A673 (cell line): ENCODE data around the gene SNTB2. TPM values are rescaled to one million over a fixed set of nuclear protein-coding genes. Genes with fewer than 3 reads are reported as not detected.

ENCODE experiments used
- BruUV-seq: library from RNA; stranded (reverse); fragments of 400-500 nt; replicated peaks from 2 replicates; lab custom pipeline; 2021; lab: Mats Ljungman, UMichigan
- CTCF ChIA-PET: fragments of 300-600 bp; sonication (Branson Sonifier 250); formaldehyde crosslinking; loops from one replicate; lab custom pipeline; 2022; ENCODE audit warnings: antibody characterized with exemption; lab: Charles Lee
- POLR2A ChIA-PET: fragments of 300-600 bp; sonication (Branson Sonifier 250); formaldehyde crosslinking; loops from one replicate; lab custom pipeline; 2022; ENCODE audit warnings: antibody characterized with exemption; ENCODE audit not compliant: low non-redundant PET; lab: Charles Lee
- DNase-seq: peaks from one replicate; pipeline ENCODE4 v3.0.0-alpha.2; 2015; ENCODE audit warnings: low spot score
- H3K27ac ChIP-seq: fragments of 200-600 bp; sonication (generic); 2 replicates; pipeline ENCODE4 v1.5.1; 2016; ENCODE audit warnings: mixed run types, low read depth, mild to moderate bottlenecking, mixed read lengths, antibody characterized with exemption, low read length; ENCODE audit not compliant: poor library complexity, severe bottlenecking
- H3K27me3 ChIP-seq: fragments of 200-600 bp; sonication (generic); replicated peaks from 2 replicates; pipeline ENCODE4 v1.6.1; 2017; ENCODE audit warnings: mixed run types, low read depth, mild to moderate bottlenecking, mixed read lengths, antibody characterized with exemption, low read length; ENCODE audit not compliant: insufficient read depth, poor library complexity
- H3K36me3 ChIP-seq: fragments of 200-600 bp; sonication (generic); 2 replicates; pipeline ENCODE4 v1.6.1; 2016; ENCODE audit warnings: mixed run types, mild to moderate bottlenecking, mixed read lengths, antibody characterized with exemption, low read length; ENCODE audit not compliant: insufficient read depth, poor library complexity, severe bottlenecking
- H3K4me1 ChIP-seq: fragments of 200-600 bp; sonication (generic); 2 replicates; pipeline ENCODE4 v1.6.1; 2017; ENCODE audit warnings: mixed run types, mild to moderate bottlenecking, mixed read lengths, antibody characterized with exemption, low read length; ENCODE audit not compliant: insufficient read depth, poor library complexity, severe bottlenecking
- H3K4me3 ChIP-seq: fragments of 200-600 bp; sonication (generic); 2 replicates; pipeline ENCODE4 v1.5.1; 2016; ENCODE audit warnings: low read depth, mixed run types, mild to moderate bottlenecking, mixed read lengths, low read length; ENCODE audit not compliant: poor library complexity, severe bottlenecking
- H3K9me3 ChIP-seq: fragments of 200-600 bp; sonication (generic); 2 replicates; pipeline ENCODE4 v1.6.1; 2016; ENCODE audit warnings: mixed run types, low read depth, mild to moderate bottlenecking, mixed read lengths, antibody characterized with exemption, low read length; ENCODE audit not compliant: poor library complexity, severe bottlenecking
- CTCF ChIP-seq: fragments of 300-800, 200-600 bp; sonication (generic); conservative IDR thresholded peaks from 2 replicates; pipeline ENCODE4 v1.5.1; 2017; ENCODE audit warnings: low read depth, mild to moderate bottlenecking, antibody characterized with exemption, low read length, moderate library complexity, mixed read lengths
- EZH2 ChIP-seq: fragments of 200-600 bp; sonication (generic); IDR thresholded peaks from 2 replicates; pipeline ENCODE4 v1.6.1; 2017; ENCODE audit warnings: borderline replicate concordance, low read depth, mild to moderate bottlenecking, mixed read lengths, antibody characterized with exemption, low read length; ENCODE audit not compliant: poor library complexity, severe bottlenecking
- intact Hi-C: fragments of 100-400 bp; cut with micrococcal nuclease; formaldehyde crosslinking; loops from one replicate; pipeline ENCODE4 v1.10.0; 2022; ENCODE audit not compliant: unreplicated experiment
- total RNA-seq: library from RNA; stranded (reverse); gene quantifications from 2 replicates; pipeline ENCODE4 v1.2.3, GENCODE V29; 2021

The SNTB2 gene
- total RNA-seq, 1 experiment from 2014 or later = 49.3 TPM

- intact Hi-C loops = no loop called here
- ChIA-PET POLR2A (no interaction called here), CTCF (interaction anchor here (0.6 kb wide), 1 partner anchor 47 kb away, joined by 3 read pairs; no protein-coding TSS in a partner anchor)
These were observed 152.5 kb downstream of the SNTB2 start, which contains the start of the genes COG8 and NIP7 for GRCh38 chr16:69339289-69340094. TSS of gene COG8 (minus strand) at chr16:69339564. CDS start at chr16:69339552, 12 bp downstream. TSS of gene NIP7 (plus strand) at chr16:69339772. CDS start at chr16:69339830, 58 bp downstream.

GRCh38 chr16:69340095-69340644 is 153.2 kb downstream of the SNTB2 start:
- Histone ChIP-seq H3K36me3 (peaks cover 52% of the 10 kb centered on the region), H3K27ac (peak overlapping the region; percentile 89), H3K27me3 (no peaks in the 10 kb centered on the region), H3K9me3 (no peaks in the 10 kb centered on the region), H3K4me1 (peaks cover 5% of the 10 kb centered on the region), H3K4me3 (peak overlapping the region; percentile 91)
- DNase-seq = no peak
- TF ChIP-seq EZH2 (no peak), CTCF (no peak)
- BruUV-seq = TSS peak; percentile 71
- ChIA-PET CTCF (no interaction called here), POLR2A (no interaction called here)
- intact Hi-C loops = no loop called here

More at GRCh38 chr16:69339289-69340094, 152.5 kb downstream of the SNTB2 start, which contains the start of the genes COG8 and NIP7:
- Histone ChIP-seq H3K4me3 (peak within 1 kb of the TSS; percentile 91), H3K27ac (peak within 1 kb of the TSS; percentile 89), H3K27me3 (no peaks in the 10 kb centered on the region), H3K36me3 (peaks cover 59% of the 10 kb centered on the region), H3K4me1 (peaks cover 5% of the 10 kb centered on the region), H3K9me3 (no peaks in the 10 kb centered on the region)
- TF ChIP-seq CTCF (peak; percentile 85), EZH2 (no peak)
- DNase-seq = peak; percentile 100
- no TSS peak for BruUV-seq

GRCh38 chr16:69344171-69344570 is 157.2 kb downstream of the SNTB2 start:
- POLR2A ChIA-PET = no interaction called here
- TF ChIP-seq CTCF (no peak), EZH2 (no peak)
- CTCF ChIA-PET = no interaction called here
- Histone ChIP-seq H3K27ac (no peak overlapping the region), H3K4me1 (peaks cover 5% of the 10 kb centered on the region), H3K9me3 (no peaks in the 10 kb centered on the region), H3K27me3 (no peaks in the 10 kb centered on the region), H3K4me3 (no peak overlapping the region), H3K36me3 (peaks cover 37% of the 10 kb centered on the region)
- DNase-seq = no peak
- intact Hi-C loops = no loop called here
- no TSS peak for BruUV-seq
